Omental fat pad (tissue), 4 donors: ENCODE results near the gene KLHL36. TPM values are rescaled to one million over a fixed set of nuclear protein-coding genes. Genes with fewer than 3 reads are reported as not detected.
"Not testable (repeated sequence)": the region's sequence is repeated elsewhere in the genome, so short reads cannot be mapped to it uniquely, and the experiment has no call there.

Experiments used
- ATAC-seq: fragments of 150-250 bp; one replicate; pipeline ENCODE4 v1.9.1; 2016; ENCODE audit warnings: mild to moderate bottlenecking, moderate library complexity; ENCODE audit not compliant: low FRiP score
- DNase-seq: peaks from one replicate; pipeline ENCODE4 v3.0.0-alpha.2; 2019; ENCODE audit warnings: low spot score
- CTCF ChIP-seq, 3 donors: fragments of 450-650 bp; IDR thresholded peaks; one replicate each; pipeline ENCODE4 v1.5.1; 2016 to 2017; ENCODE audit warnings: antibody characterized with exemption in 3 of 3, mild to moderate bottlenecking in 3 of 3, moderate library complexity in 2 of 3
- total RNA-seq, 4 donors: library from RNA; depleted of rRNA; stranded (reverse); fragments of >200 nt; gene quantifications; one replicate each; pipeline ENCODE4 v1.1.0, GENCODE V29; 2016

Gene KLHL36
- total RNA-seq, 4 donors from 2014 or later, result 60.0 to 72.2 (median 65.8) TPM

GRCh38 chr16:84629580-84629979 is 18.7 kb upstream of the KLHL36 start:
- ATAC-seq, result no peak
- no peak for DNase-seq
- TF ChIP-seq CTCF (IDR thresholded peaks at IDR 0.05), result no peak

- DNase-seq (no peak), ATAC-seq (no peak)
- no peak for TF ChIP-seq CTCF (IDR thresholded peaks at IDR 0.05)
Measured at GRCh38 chr16:84630009-84630408, 18.3 kb upstream of the KLHL36 start.

GRCh38 chr16:84630446-84631152 is 17.7 kb upstream of the KLHL36 start:
- no peak for ATAC-seq
- TF ChIP-seq CTCF (IDR thresholded peaks at IDR 0.05), result no peak
- no peak for DNase-seq

- no peak for TF ChIP-seq CTCF (IDR thresholded peaks at IDR 0.05)
- no peak for ATAC-seq
Measured at GRCh38 chr16:84631153-84631466, 17.2 kb upstream of the KLHL36 start.

GRCh38 chr16:84631886-84632285 is 16.4 kb upstream of the KLHL36 start:
- no peak for TF ChIP-seq CTCF (IDR thresholded peaks at IDR 0.05)
- no peak for DNase-seq
- no peak for ATAC-seq

More at GRCh38 chr16:84631153-84631466, 17.2 kb upstream of the KLHL36 start:
- no peak for DNase-seq

GRCh38 chr16:84632862-84633261 is 15.4 kb upstream of the KLHL36 start:
- not testable (repeated sequence) for DNase-seq, ATAC-seq

GRCh38 chr16:84633622-84634021 is 14.7 kb upstream of the KLHL36 start:
- no peak for TF ChIP-seq CTCF (IDR thresholded peaks at IDR 0.05)
- no peak for DNase-seq
- ATAC-seq, result peak; percentile 78
